NCI-H128 (cell line): ENCODE data around the gene MOCOS.

Experiments
- DNase-seq: peaks from one replicate; lab custom pipeline; 2025; ENCODE audit not compliant: unreplicated experiment; lab: John Stamatoyannopoulos, UW

MOCOS gene

GRCh38 chr18:36302676-36303075, 115.4 kb downstream of the MOCOS start:
- no peak for DNase-seq

GRCh38 chr18:36303211-36303844, 116.0 kb downstream of the MOCOS start:
- no peak for DNase-seq

GRCh38 chr18:36304723-36305122, 117.4 kb downstream of the MOCOS start:
- DNase-seq: no peak

GRCh38 chr18:36305375-36305774, 118.1 kb downstream of the MOCOS start:
- no peak for DNase-seq

- no peak for DNase-seq
These were observed 120.2 kb downstream of the MOCOS start for GRCh38 chr18:36307513-36307912.

GRCh38 chr18:36308711-36309435, 121.6 kb downstream of the MOCOS start:
- no peak for DNase-seq

- DNase-seq: no peak
These were observed 122.4 kb downstream of the MOCOS start for GRCh38 chr18:36309436-36310391.

GRCh38 chr18:36311026-36311570, 123.8 kb downstream of the MOCOS start:
- DNase-seq: no peak

- no peak for DNase-seq
These were observed 125.6 kb downstream of the MOCOS start for GRCh38 chr18:36312806-36313395.

GRCh38 chr18:36314098-36314497, 126.8 kb downstream of the MOCOS start:
- DNase-seq: no peak

- DNase-seq: no peak
These were observed 127.5 kb downstream of the MOCOS start for GRCh38 chr18:36314754-36315153.

GRCh38 chr18:36315736-36316135, 128.4 kb downstream of the MOCOS start:
- no peak for DNase-seq

- no peak for DNase-seq
These were observed 128.9 kb downstream of the MOCOS start for GRCh38 chr18:36316246-36316645.
